ENCODE results near the gene SMIM27. TPM values are rescaled to one million over a fixed set of nuclear protein-coding genes. Genes with fewer than 3 reads are reported as not detected.

SMIM27 gene
- total and polyA plus RNA-seq, 2 of the 8 experiments (the other 6 are each of a cell fraction or from before 2014, with no cell fraction given), result 3.6 to 18.1 TPM

DNA sequence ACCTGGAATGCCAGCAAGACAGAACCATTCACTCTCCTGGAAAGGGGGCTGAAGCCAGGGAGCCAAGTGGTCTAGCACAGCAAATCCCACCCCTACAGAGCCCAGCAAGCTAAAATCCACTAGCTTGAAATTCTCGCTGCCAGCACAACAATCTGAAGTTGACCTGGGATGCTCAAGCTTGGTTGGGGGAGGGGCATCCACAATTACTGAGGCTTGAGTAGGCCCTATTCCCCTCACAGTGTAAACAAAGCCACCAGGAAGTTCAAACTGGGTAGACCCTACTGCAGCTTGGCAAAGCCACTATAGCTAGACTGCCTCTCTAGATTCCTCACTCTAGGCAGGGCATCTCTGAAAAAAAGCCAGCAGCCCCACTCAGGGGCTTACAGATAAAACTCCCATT, 43.4 kb upstream of the SMIM27 start:
- Histone ChIP-seq H3K27ac (ENCODE audit: low read depth, low read length) (no peak overlapping the region), H3K4ac (replicated peaks; ENCODE audit: insufficient read length, low read depth, low read length) (no peak overlapping the region), H3K79me2 (ENCODE audit: control insufficient read depth in 1 of 2, insufficient read depth in 2 of 2, low read length in 2 of 2) (no peaks in the 10 kb centered on the region), H4K8ac (ENCODE audit: extremely low read depth, insufficient read depth, low read length) (peak overlapping the region; percentile 85; the same call in 1 of the 2 replicates), H3K4me3 (ENCODE audit: extremely low read depth in 1 of 4, insufficient read depth in 2 of 4, low read depth in 3 of 4, low read length in 4 of 4) (no peak overlapping the region), H3K9ac (replicated peaks in 1 of 4; ENCODE audit: extremely low read depth in 1 of 4, low read depth in 3 of 4, low read length in 3 of 4) (no peak overlapping the region), H2BK20ac (ENCODE audit: low read length) (no peak overlapping the region), H3K23ac (ENCODE audit: insufficient read length) (no peak overlapping the region), H4K5ac (ENCODE audit: insufficient read length, low read depth, low read length) (no peak overlapping the region), H2BK12ac (ENCODE audit: low read depth, low read length) (no peak overlapping the region), H3K36me3 (ENCODE audit: control insufficient read depth in 2 of 4, insufficient read depth in 4 of 4, low read length in 3 of 4) (no peaks in the 10 kb centered on the region), H3K4me1 (replicated peaks in 1 of 4; ENCODE audit: control insufficient read depth in 3 of 4, insufficient read depth in 4 of 4, low read length in 3 of 4) (peaks cover 0 to 10% (median 4%) of the 10 kb centered on the region in 4 experiments; a peak in 5 of 7 replicates), H2BK120ac (replicated peaks; ENCODE audit: low read depth, low read length) (no peak overlapping the region), H3K27me3 (replicated peaks in 1 of 4; ENCODE audit: control insufficient read depth in 3 of 4, extremely low read depth in 1 of 4, insufficient read depth in 3 of 4, low read length in 3 of 4) (no peaks in the 10 kb centered on the region), H2AFZ (ENCODE audit: low read length) (no peak overlapping the region), H3K4me2 (ENCODE audit: insufficient read depth in 1 of 2, low read depth in 2 of 2, low read length in 2 of 2) (peak overlapping the region in 1 of 2 experiments; percentile 51; a peak in 2 of 4 replicates), H4K20me1 (replicated peaks in 1 of 2; ENCODE audit: control insufficient read depth in 1 of 2, insufficient read depth in 2 of 2, low read length in 2 of 2) (no peaks in the 10 kb centered on the region), H3K79me1 (ENCODE audit: low read depth, low read length) (no peaks in the 10 kb centered on the region), H3K9me3 (ENCODE audit: insufficient read depth in 2 of 2, low read depth in 1 of 2, low read length in 1 of 2) (no peaks in the 10 kb centered on the region), H4K91ac (replicated peaks; ENCODE audit: insufficient read length, low read length) (no peak overlapping the region), H3K56ac (replicated peaks; ENCODE audit: insufficient read length, low read depth, low read length) (no peak overlapping the region), H3K18ac (ENCODE audit: extremely low read depth, low read length) (peak overlapping the region; percentile 60; the same call in 1 of the 2 replicates), H2BK5ac (ENCODE audit: low read depth, low read length) (0 out of 2 replicates have a peak overlapping the region, but pooled peaks have one; percentile 32), H3K14ac (ENCODE audit: insufficient read length) (no peak overlapping the region), H3K23me2 (ENCODE audit: low read depth, low read length) (no peaks in the 10 kb centered on the region), H2AK5ac (ENCODE audit: low read depth, low read length) (no peak overlapping the region), H2BK15ac (ENCODE audit: low read length) (no peak overlapping the region)
- FAIRE-seq, result no peak
- WGBS, 2 experiments (ENCODE audit: extremely low coverage in 1 of 2, insufficient coverage in 1 of 2, insufficient read length in 1 of 2, insufficient replicate concordance in 2 of 2, low coverage in 1 of 2, low lambda C conversion rate in 2 of 2, missing lambda C conversion rate in 1 of 2), result 67% methylated on average over 1 of the region's 1 CpG; no CpG with 5 or more reads in 1 of the 2 experiments
- ChIA-PET CTCF (ENCODE audit: partially characterized antibody) (interaction anchor here (1.0 to 4.0 kb wide), 7 partner anchors 17 to 129 kb away, joined by 3 to 20 read pairs (median 4); partner anchors contain the start of gene RIGI), POLR2A (ENCODE audit: partially characterized antibody) (interaction anchor here (0.6 to 1.5 kb wide), 2 partner anchors 17 to 62 kb away, joined by 3 to 4 read pairs; no protein-coding TSS in a partner anchor)
- peak in 1 of 2 experiments; percentile 48 for DNase-seq (ENCODE audit: low read depth in 1 of 2, low spot score in 2 of 2)
- no peak for TF ChIP-seq SRF (IDR thresholded peaks at IDR 0.05; ENCODE audit: low read depth, low read length)
- TF ChIP-seq PHF8 (conservative IDR thresholded peaks at IDR 0.05; ENCODE audit: low read depth, low read length), result no peak
- TF ChIP-seq POLR2AphosphoS5 (IDR thresholded peaks at IDR 0.05; ENCODE audit: low read depth, low read length), result no peak
- TF ChIP-seq, protein P1, sequence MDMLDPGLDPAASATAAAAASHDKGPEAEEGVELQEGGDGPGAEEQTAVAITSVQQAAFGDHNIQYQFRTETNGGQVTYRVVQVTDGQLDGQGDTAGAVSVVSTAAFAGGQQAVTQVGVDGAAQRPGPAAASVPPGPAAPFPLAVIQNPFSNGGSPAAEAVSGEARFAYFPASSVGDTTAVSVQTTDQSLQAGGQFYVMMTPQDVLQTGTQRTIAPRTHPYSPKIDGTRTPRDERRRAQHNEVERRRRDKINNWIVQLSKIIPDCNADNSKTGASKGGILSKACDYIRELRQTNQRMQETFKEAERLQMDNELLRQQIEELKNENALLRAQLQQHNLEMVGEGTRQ (IDR thresholded peaks at IDR 0.05; ENCODE audit: low read length), result no peak
- TF ChIP-seq TBP (IDR thresholded peaks at IDR 0.05; ENCODE audit: low read depth, low read length), result no peak

Data from H1 (cell line).